Activated CD4-positive, alpha-beta T cell treated with anti-CD3 and anti-CD28 coated beads for 36 hours (primary cell): ENCODE results near the gene TMCC1. TPM values are rescaled to one million over a fixed set of nuclear protein-coding genes. Genes with fewer than 3 reads are reported as not detected.
A peak's percentile ranks its signal among the peaks of the same experiment; 100 is the strongest.

Experiments
- ATAC-seq: fragments of 200-7000 bp; cut with Tn5 transposase; one replicate; pipeline ENCODE4 v1.10.0; 2021; ENCODE audit warnings: mild to moderate bottlenecking, moderate library complexity
- CTCF ChIA-PET: fragments of 350-600 bp; sonication (Branson Sonifier 250); formaldehyde crosslinking; loops from one replicate; lab custom pipeline; 2021; ENCODE audit warnings: antibody characterized with exemption; lab: Charles Lee
- POLR2A ChIA-PET: fragments of 350-600 bp; sonication (Branson Sonifier 250); formaldehyde crosslinking; loops from one replicate; lab custom pipeline; 2021; ENCODE audit warnings: antibody characterized with exemption, inconsistent platforms; lab: Charles Lee
- DNase-seq: peaks from one replicate; pipeline ENCODE4 v3.0.0-alpha.2; 2020
- H3K27ac Mint-ChIP-seq: one replicate; pipeline ENCODE4 v1.8.0; 2021; ENCODE audit warnings: mixed read lengths
- H3K27me3 Mint-ChIP-seq: one replicate; pipeline ENCODE4 v1.8.0; 2021; ENCODE audit warnings: mixed read lengths
- H3K36me3 Mint-ChIP-seq: one replicate; pipeline ENCODE4 v1.8.0; 2021; ENCODE audit warnings: low read depth, mixed read lengths
- H3K4me1 Mint-ChIP-seq: one replicate; pipeline ENCODE4 v1.8.0; 2021; ENCODE audit warnings: mixed read lengths
- H3K4me3 Mint-ChIP-seq: one replicate; pipeline ENCODE4 v1.8.0; 2021; ENCODE audit warnings: mild to moderate bottlenecking, moderate library complexity, mixed read lengths
- H3K9me3 Mint-ChIP-seq: one replicate; pipeline ENCODE4 v1.8.0; 2021; ENCODE audit warnings: low read depth, mixed read lengths
- intact Hi-C, 2 experiments: fragments of 100-400 bp; cut with DNase I in 1 of 2; cut with micrococcal nuclease in 1 of 2; formaldehyde crosslinking; loops; one replicate each; pipeline versions ENCODE4 v1.14.2 to v1.15.1; 2022 to 2024; cut with DNase I, micrococcal nuclease
- total RNA-seq, 2 experiments: library from RNA; stranded (reverse); gene quantifications; one replicate each; pipeline ENCODE4 v1.2.3, GENCODE V29; 2021

Gene TMCC1
- total RNA-seq, 2 experiments from 2014 or later, result 14.8 to 17.3 TPM

GRCh38 chr3:129622226-129622874 is 271.2 kb downstream of the TMCC1 start:
- Mint-ChIP-seq H3K27ac (no peak overlapping the region), H3K4me3 (no peak overlapping the region), H3K9me3 (no peaks in the 10 kb centered on the region), H3K36me3 (no peaks in the 10 kb centered on the region), H3K4me1 (peaks cover 5% of the 10 kb centered on the region), H3K27me3 (no peaks in the 10 kb centered on the region)
- ATAC-seq (no peak), DNase-seq (no peak)
- ChIA-PET POLR2A (no interaction called here), CTCF (interaction anchor here (0.7 to 0.9 kb wide), 2 partner anchors 13 to 88 kb away, joined by 3 to 4 read pairs; no protein-coding TSS in a partner anchor)
- intact Hi-C loops, result no loop called here

GRCh38 chr3:129621626-129622225 is 271.8 kb downstream of the TMCC1 start:
- DNase-seq (peak; percentile 3), ATAC-seq (no peak)
- Mint-ChIP-seq H3K4me1 (peaks cover 5% of the 10 kb centered on the region), H3K9me3 (no peaks in the 10 kb centered on the region), H3K36me3 (no peaks in the 10 kb centered on the region), H3K27me3 (no peaks in the 10 kb centered on the region), H3K27ac (no peak overlapping the region), H3K4me3 (no peak overlapping the region)
- ChIA-PET POLR2A (no interaction called here), CTCF (interaction anchor here (0.7 to 0.9 kb wide), 2 partner anchors 12 to 88 kb away, joined by 3 to 4 read pairs; no protein-coding TSS in a partner anchor)
- intact Hi-C loops, result no loop called here

- DNase-seq (peak; percentile 2), ATAC-seq (no peak)
- H3K27ac Mint-ChIP-seq, result no peak overlapping the region
- H3K9me3 Mint-ChIP-seq, result no peaks in the 10 kb centered on the region
- intact Hi-C loops, result no loop called here
- POLR2A ChIA-PET, result no interaction called here
- H3K27me3 Mint-ChIP-seq, result no peaks in the 10 kb centered on the region
- no peak overlapping the region for H3K4me3 Mint-ChIP-seq
- H3K4me1 Mint-ChIP-seq, result no peaks in the 10 kb centered on the region
- no peaks in the 10 kb centered on the region for H3K36me3 Mint-ChIP-seq
- CTCF ChIA-PET, result interaction anchor here (0.6 to 0.7 kb wide), 2 partner anchors 42 to 577 kb away, joined by 3 to 4 read pairs; no protein-coding TSS in a partner anchor
Observed at GRCh38 chr3:129620828-129621559, 272.5 kb downstream of the TMCC1 start.

- H3K4me1 Mint-ChIP-seq, result no peaks in the 10 kb centered on the region
- no peaks in the 10 kb centered on the region for H3K36me3 Mint-ChIP-seq
- intact Hi-C loops, result no loop called here
- H3K27ac Mint-ChIP-seq, result no peak overlapping the region
- no peaks in the 10 kb centered on the region for H3K27me3 Mint-ChIP-seq
- DNase-seq (peak; percentile 1), ATAC-seq (no peak)
- H3K9me3 Mint-ChIP-seq, result no peaks in the 10 kb centered on the region
- no peak overlapping the region for H3K4me3 Mint-ChIP-seq
- CTCF ChIA-PET, result no interaction called here
- POLR2A ChIA-PET, result no interaction called here
Observed at GRCh38 chr3:129619726-129620162, 273.8 kb downstream of the TMCC1 start.

GRCh38 chr3:129618901-129619671 is 274.4 kb downstream of the TMCC1 start:
- intact Hi-C loops, result no loop called here
- H3K36me3 Mint-ChIP-seq, result no peaks in the 10 kb centered on the region
- H3K4me3 Mint-ChIP-seq, result no peak overlapping the region
- H3K9me3 Mint-ChIP-seq, result no peaks in the 10 kb centered on the region
- ChIA-PET POLR2A (no interaction called here), CTCF (interaction anchor here (0.6 kb wide), 1 partner anchor 282 kb away, joined by 4 read pairs; no protein-coding TSS in a partner anchor)
- H3K27ac Mint-ChIP-seq, result no peak overlapping the region
- no peaks in the 10 kb centered on the region for H3K27me3 Mint-ChIP-seq
- DNase-seq, result peak; percentile 4
- ATAC-seq, result no peak
- no peaks in the 10 kb centered on the region for H3K4me1 Mint-ChIP-seq

- intact Hi-C loops, result no loop called here
- Mint-ChIP-seq H3K4me3 (no peak overlapping the region), H3K27me3 (no peaks in the 10 kb centered on the region), H3K36me3 (no peaks in the 10 kb centered on the region), H3K4me1 (no peaks in the 10 kb centered on the region), H3K27ac (no peak overlapping the region), H3K9me3 (no peaks in the 10 kb centered on the region)
- POLR2A ChIA-PET, result no interaction called here
- ATAC-seq (no peak), DNase-seq (peak; percentile 2)
- CTCF ChIA-PET, result no interaction called here
Observed at GRCh38 chr3:129618186-129618820, 275.2 kb downstream of the TMCC1 start.

- no peak for ATAC-seq
- H3K4me3 Mint-ChIP-seq, result no peak overlapping the region
- peak; percentile 3 for DNase-seq
- no peak overlapping the region for H3K27ac Mint-ChIP-seq
- POLR2A ChIA-PET, result no interaction called here
- H3K27me3 Mint-ChIP-seq, result no peaks in the 10 kb centered on the region
- CTCF ChIA-PET, result interaction anchor here (1.2 kb wide), 1 partner anchor 10 kb away, joined by 5 read pairs; no protein-coding TSS in a partner anchor
- no peaks in the 10 kb centered on the region for H3K9me3 Mint-ChIP-seq
- no peaks in the 10 kb centered on the region for H3K4me1 Mint-ChIP-seq
- H3K36me3 Mint-ChIP-seq, result no peaks in the 10 kb centered on the region
- intact Hi-C loops, result no loop called here
Observed at GRCh38 chr3:129617381-129618185, 275.9 kb downstream of the TMCC1 start.

- no peak for DNase-seq
- no peaks in the 10 kb centered on the region for H3K36me3 Mint-ChIP-seq
- H3K27me3 Mint-ChIP-seq, result no peaks in the 10 kb centered on the region
- no peak overlapping the region for H3K4me3 Mint-ChIP-seq
- ChIA-PET CTCF (interaction anchor here (1.2 kb wide), 1 partner anchor 11 kb away, joined by 5 read pairs; no protein-coding TSS in a partner anchor), POLR2A (no interaction called here)
- H3K9me3 Mint-ChIP-seq, result no peaks in the 10 kb centered on the region
- intact Hi-C loops, result no loop called here
- ATAC-seq, result no peak
- H3K27ac Mint-ChIP-seq, result no peak overlapping the region
- no peaks in the 10 kb centered on the region for H3K4me1 Mint-ChIP-seq
Observed at GRCh38 chr3:129616713-129617112, 276.8 kb downstream of the TMCC1 start.

GRCh38 chr3:129616291-129616690 is 277.2 kb downstream of the TMCC1 start:
- Mint-ChIP-seq H3K27me3 (no peaks in the 10 kb centered on the region), H3K9me3 (no peaks in the 10 kb centered on the region), H3K4me1 (no peaks in the 10 kb centered on the region), H3K36me3 (no peaks in the 10 kb centered on the region), H3K4me3 (no peak overlapping the region), H3K27ac (no peak overlapping the region)
- intact Hi-C loops, result no loop called here
- ATAC-seq, result no peak
- ChIA-PET POLR2A (no interaction called here), CTCF (interaction anchor here (1.2 kb wide), 1 partner anchor 11 kb away, joined by 5 read pairs; no protein-coding TSS in a partner anchor)
- DNase-seq, result no peak

- Mint-ChIP-seq H3K27ac (no peak overlapping the region), H3K4me1 (no peaks in the 10 kb centered on the region), H3K9me3 (no peaks in the 10 kb centered on the region), H3K36me3 (no peaks in the 10 kb centered on the region), H3K4me3 (no peak overlapping the region), H3K27me3 (no peaks in the 10 kb centered on the region)
- ChIA-PET POLR2A (no interaction called here), CTCF (interaction anchor here (1.2 kb wide), 1 partner anchor 12 kb away, joined by 5 read pairs; no protein-coding TSS in a partner anchor)
- intact Hi-C loops, result no loop called here
- ATAC-seq (no peak), DNase-seq (no peak)
Observed at GRCh38 chr3:129615751-129616281, 277.7 kb downstream of the TMCC1 start.
